Muscle of leg (tissue), 11 donors: ENCODE results near the gene BUD23. TPM values are rescaled to one million over a fixed set of nuclear protein-coding genes. Genes with fewer than 3 reads are reported as not detected.

Experiments
- DNase-seq: peaks from one replicate; pipeline ENCODE4 v3.0.0; 2013
- H3K27ac ChIP-seq: one replicate; pipeline ENCODE4 v1.5.1; 2013; ENCODE audit warnings: mild to moderate bottlenecking, low read length, control low read depth
- H3K27me3 ChIP-seq: one replicate; pipeline ENCODE4 v1.6.1; 2013; ENCODE audit warnings: low read length; ENCODE audit not compliant: control insufficient read depth, insufficient read depth
- H3K36me3 ChIP-seq: one replicate; pipeline ENCODE4 v1.6.1; 2013; ENCODE audit warnings: low read length; ENCODE audit not compliant: control insufficient read depth, insufficient read depth
- H3K4me1 ChIP-seq: one replicate; pipeline ENCODE4 v1.6.1; 2013; ENCODE audit warnings: low read length; ENCODE audit not compliant: control insufficient read depth, insufficient read depth
- H3K4me3 ChIP-seq: one replicate; pipeline ENCODE4 v1.5.1; 2013; ENCODE audit warnings: low read length, control low read depth
- H3K9me3 ChIP-seq: replicated peaks from 2 replicates; pipeline ENCODE4 v1.6.1; 2013; ENCODE audit warnings: low read depth, low read length; ENCODE audit not compliant: control insufficient read depth
- WGBS: methylation state at CpG from one replicate; pipeline ENCODE4 v1.1.5; 2013; ENCODE audit warnings: missing lambda C conversion rate; ENCODE audit not compliant: insufficient coverage; 5-methylcytosine and 5-hydroxymethylcytosine counted together
- polyA plus RNA-seq, 8 donors: library from polyadenylated mRNA; unstranded; fragments of 120-200 nt; gene quantifications; one replicate each; pipeline versions ENCODE4 v1.2.1 to v1.2.3, GENCODE V29; 2013; ENCODE audit warnings: inconsistent platforms in 1 of 8, low replicate concordance in 1 of 8; ENCODE audit not compliant: insufficient read length in 8 of 8, insufficient read depth in 1 of 8
- total RNA-seq: library from RNA; stranded (reverse); fragments of 120-200 nt; gene quantifications from one replicate; pipeline ENCODE4 v1.2.4, GENCODE V29; 2013

The BUD23 gene
- total and polyA plus RNA-seq, 9 donors: 34.3 to 87.1 (median 78.9) TPM

GRCh38 chr7:73738612-73739386, 55.4 kb downstream of the BUD23 start, which contains the start of gene ABHD11:
Gene ABHD11, minus strand, starts transcription at chr7:73738802. Its CDS starts 32 bp downstream, at chr7:73738770.
- peak; percentile 96 for DNase-seq
- Histone ChIP-seq H3K9me3 (no peaks in the 10 kb centered on the region), H3K27ac (peak within 1 kb of the TSS; percentile 83), H3K4me3 (peak within 1 kb of the TSS; percentile 87), H3K4me1 (peaks cover 34% of the 10 kb centered on the region), H3K27me3 (peaks cover 7% of the 10 kb centered on the region), H3K36me3 (peaks cover 15% of the 10 kb centered on the region)
- WGBS: under 1% methylated on average over 82 of the region's 84 CpGs

GRCh38 chr7:73739387-73739767, 56.0 kb downstream of the BUD23 start:
- Histone ChIP-seq H3K36me3 (peaks cover 15% of the 10 kb centered on the region), H3K4me3 (peak overlapping the region; percentile 87), H3K9me3 (no peaks in the 10 kb centered on the region), H3K27me3 (peaks cover 7% of the 10 kb centered on the region), H3K27ac (peak overlapping the region; percentile 83), H3K4me1 (peaks cover 34% of the 10 kb centered on the region)
- WGBS: 28% methylated on average over 5 of the region's 13 CpGs
- DNase-seq: no peak

- Histone ChIP-seq H3K9me3 (no peaks in the 10 kb centered on the region), H3K36me3 (peaks cover 15% of the 10 kb centered on the region), H3K27me3 (peaks cover 7% of the 10 kb centered on the region), H3K27ac (no peak overlapping the region), H3K4me3 (no peak overlapping the region), H3K4me1 (peaks cover 34% of the 10 kb centered on the region)
- 81% methylated on average over 3 of the region's 7 CpGs for WGBS
- DNase-seq: no peak
Observed at GRCh38 chr7:73740212-73740611, 56.8 kb downstream of the BUD23 start.

- Histone ChIP-seq H3K36me3 (peaks cover 15% of the 10 kb centered on the region), H3K4me1 (peaks cover 34% of the 10 kb centered on the region), H3K9me3 (no peaks in the 10 kb centered on the region), H3K4me3 (no peak overlapping the region), H3K27ac (no peak overlapping the region), H3K27me3 (peaks cover 7% of the 10 kb centered on the region)
- WGBS: 80% methylated on average over 1 of the region's 5 CpGs
- peak; percentile 16 for DNase-seq
Observed at GRCh38 chr7:73740771-73741170, 57.4 kb downstream of the BUD23 start.

GRCh38 chr7:73741600-73741999, 58.2 kb downstream of the BUD23 start:
- Histone ChIP-seq H3K9me3 (no peaks in the 10 kb centered on the region), H3K27ac (no peak overlapping the region), H3K36me3 (peaks cover 12% of the 10 kb centered on the region), H3K27me3 (peaks cover 7% of the 10 kb centered on the region), H3K4me3 (no peak overlapping the region), H3K4me1 (peaks cover 37% of the 10 kb centered on the region)
- WGBS: 68% methylated on average over 5 of the region's 5 CpGs
- DNase-seq: peak; percentile 25

- Histone ChIP-seq H3K27me3 (peaks cover 7% of the 10 kb centered on the region), H3K27ac (peak overlapping the region; percentile 45), H3K4me1 (peaks cover 38% of the 10 kb centered on the region), H3K9me3 (no peaks in the 10 kb centered on the region), H3K36me3 (peaks cover 4% of the 10 kb centered on the region), H3K4me3 (no peak overlapping the region)
- DNase-seq: no peak
- WGBS: 41% methylated on average over 7 of the region's 7 CpGs
Observed at GRCh38 chr7:73742338-73742752, 58.9 kb downstream of the BUD23 start.

- Histone ChIP-seq H3K4me3 (no peak overlapping the region), H3K9me3 (no peaks in the 10 kb centered on the region), H3K27me3 (peaks cover 7% of the 10 kb centered on the region), H3K27ac (peak overlapping the region; percentile 77), H3K4me1 (peaks cover 32% of the 10 kb centered on the region), H3K36me3 (no peaks in the 10 kb centered on the region)
- DNase-seq: peak; percentile 60
- 12% methylated on average over 17 of the region's 35 CpGs for WGBS
Observed at GRCh38 chr7:73742753-73743641, 59.6 kb downstream of the BUD23 start.

GRCh38 chr7:73746378-73746777, 63.0 kb downstream of the BUD23 start:
- no peaks in the 10 kb centered on the region for H3K9me3 ChIP-seq
- no peak for DNase-seq
- H3K4me1 ChIP-seq: peaks cover 25% of the 10 kb centered on the region
- H3K27me3 ChIP-seq: peaks cover 7% of the 10 kb centered on the region
- H3K36me3 ChIP-seq: no peaks in the 10 kb centered on the region
- 72% methylated on average over 4 of the region's 4 CpGs for WGBS
- no peak overlapping the region for H3K4me3 ChIP-seq
- H3K27ac ChIP-seq: no peak overlapping the region
